AG04449 (cell line): ENCODE results near the gene TFIP11.
A peak's percentile ranks its signal among the peaks of the same experiment; 100 is the strongest.

Experiments
- CTCF ChIA-PET: fragments of 350-600 bp; formaldehyde crosslinking; extraction: SDS; loops from one replicate; lab custom pipeline; 2021; ENCODE audit warnings: antibody characterized with exemption; lab: Yijun Ruan, JAX
- POLR2A ChIA-PET: fragments of 400-600, 350-600 bp; formaldehyde crosslinking; extraction: SDS; loops from one replicate; lab custom pipeline; 2020; ENCODE audit warnings: antibody characterized with exemption, inconsistent platforms; lab: Yijun Ruan, JAX
- DNase-seq: peaks from one replicate; pipeline ENCODE4 v3.0.0-alpha.2; 2010; ENCODE audit warnings: low read depth, low spot score
- H3K4me3 ChIP-seq: 2 replicates; pipeline ENCODE4 v1.5.1; 2011; ENCODE audit warnings: low read depth, mild to moderate bottlenecking, control low read depth, low read length
- TF ChIP-seq, protein P1 (sequence below): IDR thresholded peaks from one replicate; pipeline ENCODE4 v1.5.1; 2011; ENCODE audit warnings: mild to moderate bottlenecking, moderate library complexity, low read length, control low read depth, inconsistent platforms; ENCODE audit not compliant: insufficient read depth; ENCODE audit errors: missing control alignments

Gene TFIP11

DNA sequence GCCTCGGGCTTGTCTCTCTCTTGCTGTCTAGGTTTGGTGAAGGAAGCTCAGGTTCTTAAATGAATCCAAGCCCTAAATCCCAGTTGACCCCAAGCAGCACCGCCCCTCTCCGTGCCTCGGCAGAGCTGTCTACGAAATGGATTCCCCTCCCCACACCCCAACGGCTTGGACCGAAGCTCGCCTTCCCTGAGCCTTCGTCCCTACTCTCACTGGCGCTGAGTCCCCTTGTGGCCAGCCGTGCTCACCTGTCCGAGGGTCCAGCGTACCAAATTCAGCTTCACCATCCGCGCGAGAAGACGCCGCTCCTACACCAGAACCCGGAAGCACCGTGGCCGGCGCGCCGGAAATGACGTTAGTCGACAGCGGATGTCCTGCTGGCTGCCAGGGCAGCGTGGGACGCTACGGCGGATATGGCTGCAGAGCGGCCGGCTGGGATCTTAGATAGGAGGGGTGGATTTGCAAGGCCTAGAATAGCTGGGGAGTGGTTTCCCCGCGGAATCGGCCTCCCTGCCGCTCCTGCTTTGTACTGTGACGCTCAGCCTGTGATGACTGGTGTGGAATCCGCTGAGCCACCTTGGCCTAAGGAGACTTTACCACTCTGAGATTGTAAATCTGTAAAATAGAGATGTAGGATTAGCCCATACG is at the start of gene TFIP11:
Gene TFIP11, minus strand, starts transcription at position 325 of the 645 bp plus-strand sequence. CDS start 2,201 bp downstream, outside the sequence.
- ChIA-PET CTCF (interaction anchor here (0.6 to 6.3 kb wide), 4 partner anchors 9 to 154 kb away, joined by 3 to 39 read pairs (median 7); partner anchors contain the start of genes HPS4 and SRRD), POLR2A (interaction anchor here (0.7 kb wide), 1 partner anchor 154 kb away, joined by 3 read pairs; no protein-coding TSS in a partner anchor)
- TF ChIP-seq, protein P1, sequence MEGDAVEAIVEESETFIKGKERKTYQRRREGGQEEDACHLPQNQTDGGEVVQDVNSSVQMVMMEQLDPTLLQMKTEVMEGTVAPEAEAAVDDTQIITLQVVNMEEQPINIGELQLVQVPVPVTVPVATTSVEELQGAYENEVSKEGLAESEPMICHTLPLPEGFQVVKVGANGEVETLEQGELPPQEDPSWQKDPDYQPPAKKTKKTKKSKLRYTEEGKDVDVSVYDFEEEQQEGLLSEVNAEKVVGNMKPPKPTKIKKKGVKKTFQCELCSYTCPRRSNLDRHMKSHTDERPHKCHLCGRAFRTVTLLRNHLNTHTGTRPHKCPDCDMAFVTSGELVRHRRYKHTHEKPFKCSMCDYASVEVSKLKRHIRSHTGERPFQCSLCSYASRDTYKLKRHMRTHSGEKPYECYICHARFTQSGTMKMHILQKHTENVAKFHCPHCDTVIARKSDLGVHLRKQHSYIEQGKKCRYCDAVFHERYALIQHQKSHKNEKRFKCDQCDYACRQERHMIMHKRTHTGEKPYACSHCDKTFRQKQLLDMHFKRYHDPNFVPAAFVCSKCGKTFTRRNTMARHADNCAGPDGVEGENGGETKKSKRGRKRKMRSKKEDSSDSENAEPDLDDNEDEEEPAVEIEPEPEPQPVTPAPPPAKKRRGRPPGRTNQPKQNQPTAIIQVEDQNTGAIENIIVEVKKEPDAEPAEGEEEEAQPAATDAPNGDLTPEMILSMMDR, result no peak
- H3K4me3 ChIP-seq, result peak within 1 kb of the TSS; percentile 100
- DNase-seq, result peak; percentile 37

DNA sequence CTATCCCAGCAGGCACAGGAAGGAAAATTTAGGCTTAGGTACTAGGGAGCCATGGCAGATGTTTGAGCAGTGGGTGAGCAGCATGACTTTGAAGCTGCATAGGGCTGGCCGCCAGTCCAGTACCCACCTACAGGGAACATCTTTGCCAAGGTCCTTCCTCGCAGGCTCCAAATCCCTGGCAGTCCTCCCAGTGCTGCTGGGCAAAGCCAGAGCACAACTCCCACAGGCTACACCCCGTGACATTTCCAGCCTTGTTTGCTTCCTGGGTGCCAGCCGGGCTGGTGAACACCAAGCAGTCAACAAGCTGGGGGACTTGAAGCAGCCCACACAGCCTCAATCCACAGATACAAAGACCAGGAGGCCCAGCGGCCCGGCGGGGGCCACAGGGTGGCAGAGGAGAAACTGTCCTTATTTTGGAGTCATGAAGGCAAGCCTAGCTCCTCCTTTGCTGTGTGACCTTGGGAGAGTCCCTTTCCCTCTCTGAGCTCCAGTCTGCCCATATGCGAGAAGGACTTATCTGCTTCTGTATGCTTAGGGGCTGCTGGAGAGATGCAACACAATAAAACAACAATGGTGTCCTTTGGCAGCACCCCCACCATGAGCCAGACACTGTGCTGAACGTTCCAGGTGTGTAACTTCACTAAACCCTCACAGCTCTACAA is 49.6 kb upstream of the TFIP11 start:
- POLR2A ChIA-PET, result no interaction called here
- no peak overlapping the region for H3K4me3 ChIP-seq
- DNase-seq, result no peak
- TF ChIP-seq, protein P1, result no peak
- CTCF ChIA-PET, result no interaction called here

DNA sequence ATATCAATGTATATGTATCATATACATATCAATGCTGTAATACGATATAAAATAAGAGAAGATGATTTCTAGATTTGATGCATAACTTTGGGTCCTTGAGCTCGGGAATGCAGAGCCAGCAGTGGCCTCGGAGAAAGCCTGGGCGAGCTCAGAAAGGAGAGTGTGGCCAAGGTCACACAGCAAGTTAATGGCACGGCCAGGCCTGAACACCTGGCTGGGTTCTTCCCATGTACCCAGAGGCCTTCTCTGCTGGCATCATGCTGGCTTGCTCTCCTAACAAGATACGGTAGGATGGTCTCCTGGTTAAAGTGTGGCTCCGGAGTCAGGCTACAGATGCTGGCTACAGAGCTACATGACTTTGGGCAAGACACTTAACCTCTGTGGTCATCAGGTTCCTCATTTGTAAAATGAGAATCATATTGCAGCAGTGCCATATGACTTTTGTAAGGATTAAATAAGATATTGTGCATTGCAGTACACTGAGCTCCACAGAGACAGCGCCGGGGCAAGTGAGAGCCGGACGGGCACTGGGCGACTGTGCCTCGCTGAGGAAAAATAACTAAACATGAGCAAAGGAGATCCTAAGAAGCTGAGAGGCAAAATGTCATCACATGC is 47.8 kb upstream of the TFIP11 start:
- ChIA-PET CTCF (interaction anchor here (1.4 kb wide), 1 partner anchor 9 kb away, joined by 3 read pairs; no protein-coding TSS in a partner anchor), POLR2A (interaction anchor here (1.2 kb wide), 1 partner anchor 77 kb away, joined by 3 read pairs; the partner anchor contains the start of gene HPS4)
- no peak for DNase-seq
- TF ChIP-seq, protein P1, result no peak
- no peak overlapping the region for H3K4me3 ChIP-seq

DNA sequence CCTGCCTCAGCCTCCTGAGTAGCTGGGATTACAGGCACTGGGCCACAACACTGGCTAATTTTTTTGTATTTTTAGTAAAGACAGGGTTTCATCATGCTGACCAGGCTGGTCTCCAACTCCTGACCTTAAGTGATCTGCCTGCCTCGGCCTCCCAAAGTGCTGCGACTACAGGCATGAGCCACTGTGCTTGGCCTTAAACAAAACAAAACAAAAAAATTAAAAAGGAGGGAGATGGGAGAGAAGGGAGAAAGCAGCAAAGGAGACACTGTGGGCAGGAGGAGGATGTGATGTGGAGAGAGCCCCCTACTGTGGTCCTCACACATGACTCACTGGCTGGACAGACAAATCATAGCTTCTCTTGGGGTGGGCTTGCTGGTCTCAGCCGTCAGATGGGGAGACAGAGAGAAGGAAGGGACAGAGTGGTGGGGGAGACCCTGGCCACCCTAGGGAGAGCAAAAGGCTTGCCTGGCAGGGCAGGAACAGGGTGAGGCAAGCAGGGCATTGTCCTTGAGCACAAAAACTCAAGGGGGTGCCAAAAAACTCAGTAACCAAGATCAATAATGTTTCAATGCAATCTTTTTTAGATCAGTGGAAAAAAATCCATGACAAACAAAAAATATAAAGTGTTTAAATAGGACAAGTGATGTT is 46.1 kb upstream of the TFIP11 start:
- no peak for DNase-seq
- CTCF ChIA-PET, result interaction anchor here (1.4 to 1.6 kb wide), 2 partner anchors 18 to 107 kb away, joined by 4 to 6 read pairs; no protein-coding TSS in a partner anchor
- POLR2A ChIA-PET, result no interaction called here

GRCh38 chr22:26556904-26557303 is 44.6 kb upstream of the TFIP11 start:
- H3K4me3 ChIP-seq, result no peak overlapping the region
- DNase-seq, result no peak
- TF ChIP-seq, protein P1, result no peak
- ChIA-PET POLR2A (no interaction called here), CTCF (no interaction called here)

More for the DNA sequence above, 46.1 kb upstream of the TFIP11 start:
- no peak overlapping the region for H3K4me3 ChIP-seq
- TF ChIP-seq, protein P1, result no peak
